Activated naive CD8-positive, alpha-beta T cell (primary cell): ENCODE results near the gene SESN1.
"Not testable (repeated sequence)": the region's sequence is repeated elsewhere in the genome, so short reads cannot be mapped to it uniquely, and the experiment has no call there.

Experiments
- H3K27ac Mint-ChIP-seq: one replicate; pipeline ENCODE4 v1.8.0; 2021; ENCODE audit warnings: mixed read lengths
- H3K27me3 Mint-ChIP-seq: one replicate; pipeline ENCODE4 v1.8.0; 2021; ENCODE audit warnings: mixed read lengths
- H3K36me3 Mint-ChIP-seq: one replicate; pipeline ENCODE4 v1.8.0; 2021; ENCODE audit warnings: mixed read lengths
- H3K4me1 Mint-ChIP-seq: one replicate; pipeline ENCODE4 v1.8.0; 2021; ENCODE audit warnings: low read depth, mixed read lengths
- H3K4me3 Mint-ChIP-seq: one replicate; pipeline ENCODE4 v1.8.0; 2021; ENCODE audit warnings: mild to moderate bottlenecking, mixed read lengths
- H3K9me3 Mint-ChIP-seq: one replicate; pipeline ENCODE4 v1.8.0; 2021; ENCODE audit warnings: low read depth, mixed read lengths

SESN1 gene

GRCh38 chr6:108996208-108996607 lies 98.4 kb downstream of the SESN1 start:
- Mint-ChIP-seq H3K27ac (no peak overlapping the region), H3K36me3 (peaks cover 21% of the 10 kb centered on the region), H3K9me3 (no peaks in the 10 kb centered on the region), H3K4me3 (no peak overlapping the region), H3K4me1 (no peaks in the 10 kb centered on the region), H3K27me3 (no peaks in the 10 kb centered on the region)

- Mint-ChIP-seq H3K27ac (no peak overlapping the region), H3K27me3 (no peaks in the 10 kb centered on the region), H3K4me1 (no peaks in the 10 kb centered on the region), H3K4me3 (no peak overlapping the region), H3K9me3 (no peaks in the 10 kb centered on the region), H3K36me3 (peaks cover 26% of the 10 kb centered on the region)
These were observed 99.3 kb downstream of the SESN1 start for GRCh38 chr6:108995296-108995695.

GRCh38 chr6:108993876-108994275 lies 100.8 kb downstream of the SESN1 start:
- no peaks in the 10 kb centered on the region for H3K27me3 Mint-ChIP-seq
- no peaks in the 10 kb centered on the region for H3K4me1 Mint-ChIP-seq
- peaks cover 26% of the 10 kb centered on the region for H3K36me3 Mint-ChIP-seq
- no peaks in the 10 kb centered on the region for H3K9me3 Mint-ChIP-seq
- no peak overlapping the region for H3K27ac Mint-ChIP-seq
- H3K4me3 Mint-ChIP-seq: no peak overlapping the region

GRCh38 chr6:108989700-108990099 lies 104.9 kb downstream of the SESN1 start:
- Mint-ChIP-seq H3K27me3 (no peaks in the 10 kb centered on the region), H3K36me3 (peaks cover 31% of the 10 kb centered on the region), H3K9me3 (no peaks in the 10 kb centered on the region)

GRCh38 chr6:108988765-108989164 lies 105.9 kb downstream of the SESN1 start:
- no peaks in the 10 kb centered on the region for H3K4me1 Mint-ChIP-seq
- no peaks in the 10 kb centered on the region for H3K27me3 Mint-ChIP-seq
- no peak overlapping the region for H3K27ac Mint-ChIP-seq
- H3K4me3 Mint-ChIP-seq: no peak overlapping the region
- H3K9me3 Mint-ChIP-seq: no peaks in the 10 kb centered on the region
- peaks cover 35% of the 10 kb centered on the region for H3K36me3 Mint-ChIP-seq

More at GRCh38 chr6:108989700-108990099, 104.9 kb downstream of the SESN1 start:
- no peak overlapping the region for H3K4me3 Mint-ChIP-seq
- no peaks in the 10 kb centered on the region for H3K4me1 Mint-ChIP-seq
- H3K27ac Mint-ChIP-seq: no peak overlapping the region

- Mint-ChIP-seq H3K27me3 (no peaks in the 10 kb centered on the region), H3K36me3 (peaks cover 35% of the 10 kb centered on the region), H3K27ac (no peak overlapping the region), H3K4me3 (no peak overlapping the region), H3K9me3 (no peaks in the 10 kb centered on the region), H3K4me1 (no peaks in the 10 kb centered on the region)
These were observed 106.3 kb downstream of the SESN1 start for GRCh38 chr6:108988296-108988695.

GRCh38 chr6:108987156-108987555 lies 107.5 kb downstream of the SESN1 start:
- Mint-ChIP-seq H3K4me3 (no peak overlapping the region), H3K27me3 (no peaks in the 10 kb centered on the region), H3K4me1 (no peaks in the 10 kb centered on the region), H3K36me3 (peaks cover 30% of the 10 kb centered on the region), H3K27ac (no peak overlapping the region), H3K9me3 (no peaks in the 10 kb centered on the region)

- H3K4me1 Mint-ChIP-seq: no peaks in the 10 kb centered on the region
- no peak overlapping the region for H3K27ac Mint-ChIP-seq
- H3K4me3 Mint-ChIP-seq: no peak overlapping the region
- no peaks in the 10 kb centered on the region for H3K27me3 Mint-ChIP-seq
- H3K36me3 Mint-ChIP-seq: peaks cover 25% of the 10 kb centered on the region
- H3K9me3 Mint-ChIP-seq: no peaks in the 10 kb centered on the region
These were observed 109.3 kb downstream of the SESN1 start for GRCh38 chr6:108985301-108985700.

- no peak overlapping the region for H3K4me3 Mint-ChIP-seq
- no peak overlapping the region for H3K27ac Mint-ChIP-seq
- H3K36me3 Mint-ChIP-seq: peaks cover 26% of the 10 kb centered on the region
- no peaks in the 10 kb centered on the region for H3K4me1 Mint-ChIP-seq
- H3K9me3 Mint-ChIP-seq: peaks cover 16% of the 10 kb centered on the region
- no peaks in the 10 kb centered on the region for H3K27me3 Mint-ChIP-seq
These were observed 111.5 kb downstream of the SESN1 start for GRCh38 chr6:108983151-108983550.

GRCh38 chr6:108982154-108983113 lies 112.2 kb downstream of the SESN1 start:
- Mint-ChIP-seq H3K27ac (no peak overlapping the region), H3K4me1 (no peaks in the 10 kb centered on the region), H3K27me3 (no peaks in the 10 kb centered on the region)

GRCh38 chr6:108978638-108979037 lies 116.0 kb downstream of the SESN1 start:
- H3K27me3 Mint-ChIP-seq, H3K27ac Mint-ChIP-seq, H3K4me1 Mint-ChIP-seq, H3K4me3 Mint-ChIP-seq: not testable (repeated sequence)
- H3K36me3 Mint-ChIP-seq: peaks cover 26% of the 10 kb centered on the region
- peaks cover 24% of the 10 kb centered on the region for H3K9me3 Mint-ChIP-seq

More at GRCh38 chr6:108982154-108983113, 112.2 kb downstream of the SESN1 start:
- H3K36me3 Mint-ChIP-seq: peaks cover 27% of the 10 kb centered on the region
- H3K9me3 Mint-ChIP-seq: peaks cover 19% of the 10 kb centered on the region
- H3K4me3 Mint-ChIP-seq: no peak overlapping the region

- no peaks in the 10 kb centered on the region for H3K27me3 Mint-ChIP-seq
- H3K9me3 Mint-ChIP-seq: peaks cover 15% of the 10 kb centered on the region
- H3K4me3 Mint-ChIP-seq: no peak overlapping the region
- no peak overlapping the region for H3K27ac Mint-ChIP-seq
- H3K36me3 Mint-ChIP-seq: peaks cover 14% of the 10 kb centered on the region
- H3K4me1 Mint-ChIP-seq: peaks cover 1% of the 10 kb centered on the region
These were observed 120.4 kb downstream of the SESN1 start for GRCh38 chr6:108974201-108974600.

GRCh38 chr6:108969776-108970175 lies 124.9 kb downstream of the SESN1 start:
- no peaks in the 10 kb centered on the region for H3K9me3 Mint-ChIP-seq
- H3K27me3 Mint-ChIP-seq: no peaks in the 10 kb centered on the region
- no peak overlapping the region for H3K27ac Mint-ChIP-seq
- H3K4me1 Mint-ChIP-seq: peaks cover 1% of the 10 kb centered on the region
- no peak overlapping the region for H3K4me3 Mint-ChIP-seq
- H3K36me3 Mint-ChIP-seq: peaks cover 2% of the 10 kb centered on the region

GRCh38 chr6:108968325-108969316 lies 126.0 kb downstream of the SESN1 start:
- no peak overlapping the region for H3K27ac Mint-ChIP-seq
- H3K9me3 Mint-ChIP-seq: no peaks in the 10 kb centered on the region
- no peak overlapping the region for H3K4me3 Mint-ChIP-seq
- H3K27me3 Mint-ChIP-seq: no peaks in the 10 kb centered on the region
- peaks cover 1% of the 10 kb centered on the region for H3K4me1 Mint-ChIP-seq
- peaks cover 6% of the 10 kb centered on the region for H3K36me3 Mint-ChIP-seq
